GM21576 (cell line): ENCODE results near the gene SPSB4.

Experiments used
- ATAC-seq: cut with Tn5 transposase; IDR thresholded peaks from one replicate; pipeline ENCODE4 v1.9.1; 2021; ENCODE audit warnings: mild to moderate bottlenecking, moderate library complexity; ENCODE audit not compliant: unreplicated experiment

SPSB4 gene

GRCh38 chr3:141052201-141053069 lies 1.3 kb downstream of the SPSB4 start:
- no peak for ATAC-seq

GRCh38 chr3:141055136-141055535 lies 4.0 kb downstream of the SPSB4 start:
- ATAC-seq, result no peak

- ATAC-seq, result no peak
These were observed 4.6 kb downstream of the SPSB4 start for GRCh38 chr3:141055536-141056445.

- no peak for ATAC-seq
These were observed 5.6 kb downstream of the SPSB4 start for GRCh38 chr3:141056751-141057171.

GRCh38 chr3:141057436-141057835 lies 6.3 kb downstream of the SPSB4 start:
- ATAC-seq, result no peak

- ATAC-seq, result no peak
These were observed 7.0 kb downstream of the SPSB4 start for GRCh38 chr3:141057946-141058800.

- no peak for ATAC-seq
These were observed 7.8 kb downstream of the SPSB4 start for GRCh38 chr3:141058996-141059395.

- ATAC-seq, result no peak
These were observed 8.7 kb downstream of the SPSB4 start for GRCh38 chr3:141059816-141060215.

GRCh38 chr3:141060327-141060726 lies 9.2 kb downstream of the SPSB4 start:
- no peak for ATAC-seq

GRCh38 chr3:141063831-141064230 lies 12.7 kb downstream of the SPSB4 start:
- no peak for ATAC-seq

- ATAC-seq, result no peak
These were observed 13.2 kb downstream of the SPSB4 start for GRCh38 chr3:141064255-141064926.

- no peak for ATAC-seq
These were observed 14.1 kb downstream of the SPSB4 start for GRCh38 chr3:141065258-141065657.

GRCh38 chr3:141065841-141066805 lies 15.0 kb downstream of the SPSB4 start:
- no peak for ATAC-seq

GRCh38 chr3:141067206-141067974 lies 16.2 kb downstream of the SPSB4 start:
- no peak for ATAC-seq

- no peak for ATAC-seq
These were observed 19.1 kb downstream of the SPSB4 start for GRCh38 chr3:141070229-141070628.

- no peak for ATAC-seq
These were observed 19.7 kb downstream of the SPSB4 start for GRCh38 chr3:141070727-141071357.

GRCh38 chr3:141071681-141072260 lies 20.6 kb downstream of the SPSB4 start:
- ATAC-seq, result no peak

GRCh38 chr3:141072950-141073349 lies 21.8 kb downstream of the SPSB4 start:
- ATAC-seq, result no peak
